GM06990 (cell line): ENCODE results near the gene MAP3K6.

Experiments
- DNase-seq: peaks from one replicate; pipeline ENCODE4 v3.0.0-alpha.2; 2011; ENCODE audit not compliant: insufficient read length; ENCODE audit errors: extremely low read depth
- H3K27me3 ChIP-seq: replicated peaks from 2 replicates; pipeline ENCODE4 v1.6.0; 2011; ENCODE audit warnings: low read length; ENCODE audit not compliant: control insufficient read depth, insufficient read depth
- H3K36me3 ChIP-seq: 2 replicates; pipeline ENCODE4 v1.5.1; 2011; ENCODE audit warnings: low read length; ENCODE audit not compliant: control insufficient read depth, insufficient read depth
- H3K4me3 ChIP-seq: replicated peaks from 2 replicates; pipeline ENCODE4 v1.5.1; 2011; ENCODE audit warnings: low read depth, mild to moderate bottlenecking, control low read depth, low read length
- TF ChIP-seq, protein P1 (sequence below): IDR thresholded peaks from 2 replicates; pipeline ENCODE4 v1.5.1; 2011; ENCODE audit warnings: low read length, control low read depth, mild to moderate bottlenecking, inconsistent platforms; ENCODE audit not compliant: insufficient read depth, poor library complexity, severe bottlenecking

MAP3K6 gene

DNA sequence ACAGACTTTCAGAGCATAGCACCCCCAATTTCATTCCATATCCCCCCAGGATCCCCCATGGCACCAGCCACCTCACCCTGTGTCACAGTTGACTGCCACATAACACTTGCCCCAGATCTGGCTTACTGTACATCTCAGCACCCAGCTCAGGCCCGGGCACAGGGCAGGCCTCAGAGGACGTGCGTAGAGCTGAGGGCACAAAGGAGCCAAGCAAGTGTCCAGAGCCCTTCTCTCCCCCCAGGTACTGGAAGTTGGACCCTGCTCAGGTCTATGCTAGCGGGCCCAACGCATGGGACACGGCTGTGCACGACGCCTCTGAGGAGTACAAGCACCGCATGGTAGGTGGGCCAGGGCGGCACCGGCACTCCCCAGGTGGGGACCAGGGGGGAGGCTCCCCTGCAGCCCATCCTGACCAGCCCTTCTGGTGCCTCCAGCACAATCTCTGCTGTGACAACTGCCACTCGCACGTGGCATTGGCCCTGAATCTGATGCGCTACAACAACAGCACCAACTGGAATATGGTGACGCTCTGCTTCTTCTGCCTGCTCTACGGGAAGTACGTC lies 33.0 kb downstream of the MAP3K6 start:
- TF ChIP-seq, protein P1, sequence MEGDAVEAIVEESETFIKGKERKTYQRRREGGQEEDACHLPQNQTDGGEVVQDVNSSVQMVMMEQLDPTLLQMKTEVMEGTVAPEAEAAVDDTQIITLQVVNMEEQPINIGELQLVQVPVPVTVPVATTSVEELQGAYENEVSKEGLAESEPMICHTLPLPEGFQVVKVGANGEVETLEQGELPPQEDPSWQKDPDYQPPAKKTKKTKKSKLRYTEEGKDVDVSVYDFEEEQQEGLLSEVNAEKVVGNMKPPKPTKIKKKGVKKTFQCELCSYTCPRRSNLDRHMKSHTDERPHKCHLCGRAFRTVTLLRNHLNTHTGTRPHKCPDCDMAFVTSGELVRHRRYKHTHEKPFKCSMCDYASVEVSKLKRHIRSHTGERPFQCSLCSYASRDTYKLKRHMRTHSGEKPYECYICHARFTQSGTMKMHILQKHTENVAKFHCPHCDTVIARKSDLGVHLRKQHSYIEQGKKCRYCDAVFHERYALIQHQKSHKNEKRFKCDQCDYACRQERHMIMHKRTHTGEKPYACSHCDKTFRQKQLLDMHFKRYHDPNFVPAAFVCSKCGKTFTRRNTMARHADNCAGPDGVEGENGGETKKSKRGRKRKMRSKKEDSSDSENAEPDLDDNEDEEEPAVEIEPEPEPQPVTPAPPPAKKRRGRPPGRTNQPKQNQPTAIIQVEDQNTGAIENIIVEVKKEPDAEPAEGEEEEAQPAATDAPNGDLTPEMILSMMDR = no peak
- no peak for DNase-seq
- no peak overlapping the region for H3K4me3 ChIP-seq
- H3K36me3 ChIP-seq = peaks cover 49% of the 10 kb centered on the region
- no peaks in the 10 kb centered on the region for H3K27me3 ChIP-seq

DNA sequence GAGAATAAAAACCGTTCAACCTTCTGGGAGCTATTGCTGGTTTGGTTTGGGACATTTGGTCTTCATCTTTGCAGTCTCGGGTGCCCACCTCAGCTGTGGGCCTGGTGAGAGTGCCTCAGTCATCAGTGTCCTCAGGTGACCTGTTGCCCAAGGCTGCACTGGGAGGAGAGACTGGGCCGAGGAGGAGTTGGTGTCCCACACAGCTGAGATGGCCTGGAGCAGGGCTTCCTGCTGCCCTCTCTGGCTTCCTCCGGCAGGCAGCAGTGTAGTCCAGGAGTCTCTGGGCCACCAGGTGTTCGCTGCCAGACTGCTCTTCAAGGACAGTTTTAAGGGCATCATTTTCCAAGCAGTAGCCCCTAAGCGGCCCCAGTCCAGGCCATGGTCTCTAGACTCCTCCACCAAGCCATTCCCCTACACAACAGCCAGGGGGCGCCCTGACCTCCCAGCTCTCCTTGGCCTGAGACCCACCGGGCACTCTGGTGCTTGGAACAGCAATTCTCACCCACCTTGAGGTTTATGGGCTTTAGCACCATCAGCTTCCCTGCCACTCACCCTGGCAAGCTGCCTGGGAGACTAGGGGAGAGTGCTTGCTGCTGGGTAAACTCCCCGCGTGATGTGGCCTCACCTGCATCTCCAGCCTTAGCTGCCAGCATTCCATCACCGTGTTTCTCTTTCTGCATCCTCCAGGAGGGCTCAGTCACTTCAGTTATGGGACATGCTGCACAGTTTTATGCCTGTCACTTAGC lies 34.1 kb downstream of the MAP3K6 start:
- H3K36me3 ChIP-seq = peaks cover 48% of the 10 kb centered on the region
- TF ChIP-seq, protein P1 = peak; percentile 87
- DNase-seq = no peak

DNA sequence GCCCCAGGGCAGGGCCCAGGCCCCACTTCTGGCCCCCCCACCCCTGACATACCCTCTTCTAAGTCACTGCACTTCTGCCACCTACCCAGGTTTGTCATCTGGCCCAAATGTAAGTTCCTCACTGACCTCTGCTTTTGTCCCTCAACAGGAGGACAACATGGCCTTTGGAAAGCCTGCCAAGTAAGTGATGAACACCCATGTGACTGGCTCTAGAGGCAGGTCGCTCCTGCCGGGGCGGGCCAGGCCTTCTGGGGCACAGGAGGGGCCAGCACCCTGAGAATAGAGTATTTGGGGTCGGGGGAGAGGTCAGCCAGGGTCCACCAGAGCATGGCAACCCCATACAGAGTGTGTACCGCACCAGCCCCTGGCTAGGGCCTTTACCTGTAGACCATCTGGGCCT lies 34.8 kb downstream of the MAP3K6 start:
- H3K36me3 ChIP-seq = peaks cover 48% of the 10 kb centered on the region
- H3K4me3 ChIP-seq = no peak overlapping the region

More for the DNA sequence above, 34.1 kb downstream of the MAP3K6 start:
- no peak overlapping the region for H3K4me3 ChIP-seq
- no peaks in the 10 kb centered on the region for H3K27me3 ChIP-seq

DNA sequence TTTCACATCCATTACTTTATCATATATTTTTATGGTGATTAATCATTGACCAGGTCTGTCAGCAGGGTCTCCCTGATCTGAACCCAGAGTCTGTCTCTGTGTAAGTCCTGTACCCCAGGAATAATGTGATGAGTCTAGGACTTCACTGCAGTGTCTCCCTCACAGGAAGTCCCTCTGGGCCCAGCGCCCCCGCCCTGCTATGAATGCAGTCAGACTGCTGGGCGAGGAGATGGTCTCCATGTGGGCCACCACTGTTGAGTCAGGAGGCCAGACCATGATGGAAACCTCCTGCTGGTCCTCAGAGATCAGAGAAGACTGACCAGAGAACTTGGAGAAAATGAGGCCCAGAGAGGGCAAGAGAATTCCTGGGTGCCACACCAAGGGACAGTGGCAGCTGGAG lies 35.3 kb downstream of the MAP3K6 start:
- DNase-seq = no peak
- H3K36me3 ChIP-seq = peaks cover 47% of the 10 kb centered on the region

More for the DNA sequence above, 34.8 kb downstream of the MAP3K6 start:
- TF ChIP-seq, protein P1 = no peak
- no peaks in the 10 kb centered on the region for H3K27me3 ChIP-seq
- no peak for DNase-seq

DNA sequence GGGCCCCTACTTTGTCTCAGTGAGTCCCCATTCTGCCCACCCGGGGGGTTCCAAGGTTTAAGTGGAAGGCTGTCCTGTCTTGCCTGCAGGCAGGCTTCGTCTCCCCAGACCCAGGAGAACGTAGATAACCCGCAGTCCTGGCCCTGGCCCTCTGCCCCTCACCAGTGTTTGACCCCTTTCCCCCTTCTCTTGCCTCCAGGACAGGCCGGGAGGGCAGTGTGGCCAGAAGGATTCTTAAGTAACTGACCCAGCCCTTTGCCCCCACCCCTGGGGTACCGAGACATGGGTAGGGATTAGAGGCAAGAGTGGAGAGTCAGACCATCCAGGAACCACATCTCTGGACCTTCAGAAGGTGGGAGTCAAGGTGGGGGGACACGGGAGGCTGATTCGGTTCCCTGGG lies 36.0 kb downstream of the MAP3K6 start:
- TF ChIP-seq, protein P1 = no peak
- no peak overlapping the region for H3K4me3 ChIP-seq
- DNase-seq = no peak
- peaks cover 42% of the 10 kb centered on the region for H3K36me3 ChIP-seq
- H3K27me3 ChIP-seq = no peaks in the 10 kb centered on the region

More for the DNA sequence above, 35.3 kb downstream of the MAP3K6 start:
- TF ChIP-seq, protein P1 = no peak
- Histone ChIP-seq H3K4me3 (no peak overlapping the region), H3K27me3 (no peaks in the 10 kb centered on the region)
